ENCODE measurements around the gene ZNF582. TPM values are rescaled to one million over a fixed set of nuclear protein-coding genes. Genes with fewer than 3 reads are reported as not detected.
A peak's percentile ranks its signal among the peaks of the same experiment; 100 is the strongest.

ZNF582 gene
- total RNA-seq, 4 donors from 2014 or later: 3.1 to 5.2 (median 4.7) TPM

- Histone ChIP-seq H3K4me1 (peaks cover 0 to 21% (median 5%) of the 10 kb centered on the region in 4 donors), H3K27me3 (no peaks in the 10 kb centered on the region), H3K36me3 (peaks cover 7 to 62% (median 18%) of the 10 kb centered on the region in 3 donors), H3K27ac (peak overlapping the region in 1 of 4 donors; percentile 98), H3K4me3 (peak overlapping the region in 2 of 4 donors; percentile 67 to 82), H3K9me3 (peaks cover 0 to 67% (median 21%) of the 10 kb centered on the region in 4 donors)
- TF ChIP-seq CTCF (IDR thresholded peaks at IDR 0.05) (no peak), POLR2A (IDR thresholded peaks at IDR 0.05) (no peak), EP300 (IDR thresholded peaks at IDR 0.05) (no peak)
- no peak for DNase-seq (ENCODE audit: low spot score in 2 of 2)
- 88 to 91% methylated on average over 4 of the region's 4 CpGs for WGBS, 2 donors
These were observed 11.7 kb upstream of the ZNF582 start for GRCh38 chr19:56405062-56405461.

GRCh38 chr19:56404705-56405056 is 11.3 kb upstream of the ZNF582 start:
- no peak for TF ChIP-seq POLR2A (IDR thresholded peaks at IDR 0.05)
- no peak for TF ChIP-seq EP300 (IDR thresholded peaks at IDR 0.05)
- no peak for TF ChIP-seq CTCF (IDR thresholded peaks at IDR 0.05)
- Histone ChIP-seq H3K9me3 (peaks cover 0 to 67% (median 21%) of the 10 kb centered on the region in 4 donors), H3K27me3 (no peaks in the 10 kb centered on the region), H3K27ac (peak overlapping the region in 2 of 4 donors; percentile 94 to 98), H3K36me3 (peaks cover 7 to 62% (median 16%) of the 10 kb centered on the region in 3 donors), H3K4me1 (peaks cover 0 to 21% (median 5%) of the 10 kb centered on the region in 4 donors), H3K4me3 (peak overlapping the region; percentile 64 to 87 (median 74))
- WGBS, 2 donors: 54 to 71% methylated on average over 9 of the region's 9 CpGs
- DNase-seq (ENCODE audit: low spot score in 2 of 2): no peak

GRCh38 chr19:56403764-56404704 is 10.7 kb upstream of the ZNF582 start, which contains the start of gene ZNF583:
TSS of gene ZNF583 (plus strand) at chr19:56404332. CDS start at chr19:56407115, 2,783 bp downstream.
- 1% methylated on average over 48 to 61 of the region's 70 CpGs for WGBS, 2 donors

GRCh38 chr19:56403261-56403660 is 9.9 kb upstream of the ZNF582 start:
- Histone ChIP-seq H3K27me3 (no peaks in the 10 kb centered on the region), H3K36me3 (peaks cover 2 to 62% (median 9%) of the 10 kb centered on the region in 3 donors), H3K4me3 (peak overlapping the region; percentile 64 to 87 (median 74)), H3K27ac (peak overlapping the region; percentile 94 to 98 (median 96)), H3K9me3 (peaks cover 0 to 63% (median 14%) of the 10 kb centered on the region in 4 donors), H3K4me1 (peaks cover 0 to 21% (median 5%) of the 10 kb centered on the region in 4 donors)
- TF ChIP-seq POLR2A (IDR thresholded peaks at IDR 0.05) (no peak), EP300 (IDR thresholded peaks at IDR 0.05) (no peak), CTCF (IDR thresholded peaks at IDR 0.05) (no peak)
- DNase-seq (ENCODE audit: low spot score in 2 of 2): no peak
- WGBS, 2 donors: 24 to 27% methylated on average over 9 of the region's 9 CpGs

More at GRCh38 chr19:56403764-56404704, 10.7 kb upstream of the ZNF582 start, which contains the start of gene ZNF583:
- Histone ChIP-seq H3K4me3 (peak within 1 kb of the TSS; percentile 64 to 87 (median 74)), H3K9me3 (peaks cover 0 to 67% (median 18%) of the 10 kb centered on the region in 4 donors), H3K27me3 (no peaks in the 10 kb centered on the region), H3K36me3 (peaks cover 2 to 62% (median 10%) of the 10 kb centered on the region in 3 donors), H3K27ac (peak within 1 kb of the TSS; percentile 94 to 98 (median 96)), H3K4me1 (peaks cover 0 to 21% (median 5%) of the 10 kb centered on the region in 4 donors)
- peak; percentile 89 to 93 for DNase-seq (ENCODE audit: low spot score in 2 of 2)
- TF ChIP-seq EP300 (IDR thresholded peaks at IDR 0.05): peak; percentile 49 to 71
- TF ChIP-seq POLR2A (IDR thresholded peaks at IDR 0.05): peak in 1 of 2 donors; percentile 49
- TF ChIP-seq CTCF (IDR thresholded peaks at IDR 0.05): peak in 1 of 5 experiments; percentile 35
